Naive thymus-derived CD4-positive, alpha-beta T cell (primary cell): ENCODE results near the gene GBA2. TPM values are rescaled to one million over a fixed set of nuclear protein-coding genes. Genes with fewer than 3 reads are reported as not detected.

ENCODE experiments used
- ATAC-seq: fragments of 150-1000 bp; cut with Tn5 transposase; 2 replicates; pipeline ENCODE4 v1.10.0; 2021; ENCODE audit warnings: mild to moderate bottlenecking, moderate library complexity
- CTCF ChIA-PET: fragments of 350-600 bp; sonication (Branson Sonifier 250); formaldehyde crosslinking; loops from one replicate; lab custom pipeline; 2021; ENCODE audit warnings: antibody characterized with exemption; lab: Charles Lee
- POLR2A ChIA-PET: fragments of 350-600 bp; sonication (Branson Sonifier 250); formaldehyde crosslinking; loops from one replicate; lab custom pipeline; 2021; ENCODE audit warnings: antibody characterized with exemption, inconsistent platforms; lab: Charles Lee
- DNase-seq, 9 donors: peaks; one replicate each; pipeline versions ENCODE4 v3.0.0 to v3.0.0-alpha.2; 2020 to 2022; ENCODE audit warnings: mixed read lengths in 1 of 9
- H3K27ac ChIP-seq: one replicate; pipeline ENCODE4 v1.7.0; 2013; ENCODE audit warnings: mild to moderate bottlenecking, low read depth, low read length, moderate library complexity
- H3K27me3 ChIP-seq, 2 donors: one replicate each; pipeline ENCODE4 v1.7.0; 2013; ENCODE audit warnings: low read length in 2 of 2, mild to moderate bottlenecking in 2 of 2, moderate library complexity in 2 of 2; ENCODE audit not compliant: control insufficient read depth in 2 of 2, insufficient read depth in 2 of 2
- H3K36me3 ChIP-seq, 3 experiments: 1 replicate in 2 of 3; 2 replicates in 1 of 3; pipeline ENCODE4 v1.7.0; 2013; ENCODE audit warnings: low read length in 3 of 3, mild to moderate bottlenecking in 3 of 3, moderate library complexity in 1 of 3; ENCODE audit not compliant: insufficient read depth in 3 of 3, control insufficient read depth in 2 of 3
- H3K4me1 ChIP-seq, 2 donors: one replicate each; pipeline ENCODE4 v1.7.0; 2013; ENCODE audit warnings: low read length in 2 of 2, mild to moderate bottlenecking in 2 of 2, moderate library complexity in 1 of 2; ENCODE audit not compliant: control insufficient read depth in 2 of 2, insufficient read depth in 2 of 2
- H3K4me3 ChIP-seq: 2 replicates; pipeline ENCODE4 v1.7.0; 2013; ENCODE audit warnings: mild to moderate bottlenecking, low read length
- H3K9me3 ChIP-seq, 3 experiments: 1 replicate in 2 of 3; 2 replicates in 1 of 3; pipeline ENCODE4 v1.7.0; 2013; ENCODE audit warnings: low read length in 3 of 3; ENCODE audit not compliant: control insufficient read depth in 2 of 3
- H3K27ac Mint-ChIP-seq, 9 donors: one replicate each; pipeline ENCODE4 v1.8.0; 2020 to 2022; ENCODE audit warnings: mixed read lengths in 9 of 9, mild to moderate bottlenecking in 8 of 9, moderate library complexity in 5 of 9, inconsistent platforms in 2 of 9
- H3K27me3 Mint-ChIP-seq, 5 donors: one replicate each; pipeline ENCODE4 v1.8.0; 2021 to 2022; ENCODE audit warnings: mixed read lengths in 5 of 5, mild to moderate bottlenecking in 1 of 5
- H3K36me3 Mint-ChIP-seq, 5 donors: one replicate each; pipeline ENCODE4 v1.8.0; 2020 to 2022; ENCODE audit warnings: mixed read lengths in 5 of 5, mild to moderate bottlenecking in 3 of 5, inconsistent platforms in 1 of 5
- H3K4me1 Mint-ChIP-seq, 7 donors: one replicate each; pipeline ENCODE4 v1.8.0; 2020 to 2022; ENCODE audit warnings: mixed read lengths in 7 of 7, mild to moderate bottlenecking in 3 of 7, inconsistent platforms in 1 of 7
- H3K4me3 Mint-ChIP-seq, 10 donors: one replicate each; pipeline ENCODE4 v1.8.0; 2020 to 2022; ENCODE audit warnings: mild to moderate bottlenecking in 10 of 10, mixed read lengths in 10 of 10, moderate library complexity in 6 of 10, inconsistent platforms in 2 of 10
- H3K9me3 Mint-ChIP-seq, 11 donors: one replicate each; pipeline ENCODE4 v1.8.0; 2020 to 2022; ENCODE audit warnings: mixed read lengths in 11 of 11, mild to moderate bottlenecking in 4 of 11, inconsistent platforms in 1 of 11, moderate library complexity in 1 of 11
- intact Hi-C, 2 donors: fragments of 100-400 bp; cut with micrococcal nuclease; formaldehyde crosslinking; loops; one replicate each; pipeline ENCODE4 v1.15.1; 2023
- polyA plus RNA-seq, 2 donors: library from polyadenylated mRNA; unstranded; fragments of 300-500 nt; fragmentation: Illumina TruSeq; gene quantifications; one replicate each; pipeline ENCODE4 v1.2.3, GENCODE V29; 2021
- total RNA-seq, 6 experiments: library from RNA in 5 of 6; stranded (reverse) in 5 of 6; gene quantifications; 1 replicate in 5 of 6; 2 replicates in 1 of 6; pipeline ENCODE4 v1.2.3 and lab custom pipeline; 2021 to 2026

The GBA2 gene
- total and polyA plus RNA-seq, 7 experiments from 2014 or later = 18.0 to 55.4 (median 47.5) TPM

- H3K4me1 Mint-ChIP-seq = peaks cover 0 to 6% (median 3%) of the 10 kb centered on the region in 7 donors
- H3K27ac ChIP-seq = no peak overlapping the region
- no peaks in the 10 kb centered on the region for H3K9me3 ChIP-seq
- no peak overlapping the region for H3K4me3 Mint-ChIP-seq
- H3K9me3 Mint-ChIP-seq = no peaks in the 10 kb centered on the region
- H3K27me3 ChIP-seq = no peaks in the 10 kb centered on the region
- no peaks in the 10 kb centered on the region for H3K27me3 Mint-ChIP-seq
- DNase-seq (no peak), ATAC-seq (no peak)
- no peak overlapping the region for H3K4me3 ChIP-seq
- H3K27ac Mint-ChIP-seq = no peak overlapping the region
- intact Hi-C loops = no loop called here
- CTCF ChIA-PET = no interaction called here
- POLR2A ChIA-PET = no interaction called here
- peaks cover 9 to 45% (median 19%) of the 10 kb centered on the region in 5 donors for H3K36me3 Mint-ChIP-seq
- H3K4me1 ChIP-seq = no peaks in the 10 kb centered on the region
- H3K36me3 ChIP-seq = peaks cover 0 to 20% (median 0%) of the 10 kb centered on the region in 3 experiments
Observed at GRCh38 chr9:35783418-35783817, 34.4 kb upstream of the GBA2 start.

- Histone ChIP-seq H3K27me3 (no peaks in the 10 kb centered on the region), H3K27ac (no peak overlapping the region), H3K36me3 (peaks cover 0 to 15% (median 0%) of the 10 kb centered on the region in 3 experiments), H3K4me3 (no peak overlapping the region), H3K4me1 (no peaks in the 10 kb centered on the region), H3K9me3 (no peaks in the 10 kb centered on the region)
- ChIA-PET CTCF (interaction anchor here (1.1 kb wide), 1 partner anchor 24 kb away, joined by 5 read pairs; no protein-coding TSS in a partner anchor), POLR2A (no interaction called here)
- Mint-ChIP-seq H3K4me3 (no peak overlapping the region), H3K27me3 (no peaks in the 10 kb centered on the region), H3K4me1 (peaks cover 0 to 11% (median 4%) of the 10 kb centered on the region in 7 donors), H3K36me3 (peaks cover 9 to 41% (median 20%) of the 10 kb centered on the region in 5 donors), H3K9me3 (no peaks in the 10 kb centered on the region), H3K27ac (no peak overlapping the region)
- DNase-seq (no peak), ATAC-seq (no peak)
- intact Hi-C loops = no loop called here
Observed at GRCh38 chr9:35781066-35781465, 32.0 kb upstream of the GBA2 start.

GRCh38 chr9:35778496-35778895 lies 29.5 kb upstream of the GBA2 start:
- peaks cover 2 to 25% (median 10%) of the 10 kb centered on the region in 5 donors for H3K36me3 Mint-ChIP-seq
- H3K36me3 ChIP-seq = peaks cover 0 to 3% (median 0%) of the 10 kb centered on the region in 3 experiments
- no peak overlapping the region for H3K27ac ChIP-seq
- ChIA-PET POLR2A (interaction anchor here (0.6 to 0.8 kb wide), 2 partner anchors 27 to 136 kb away, joined by 3 read pairs; no protein-coding TSS in a partner anchor), CTCF (interaction anchor here (1.0 to 1.1 kb wide), 2 partner anchors 9 to 104 kb away, joined by 4 read pairs; no protein-coding TSS in a partner anchor)
- H3K9me3 ChIP-seq = no peaks in the 10 kb centered on the region
- no peaks in the 10 kb centered on the region for H3K9me3 Mint-ChIP-seq
- H3K27me3 ChIP-seq = no peaks in the 10 kb centered on the region
- no peaks in the 10 kb centered on the region for H3K27me3 Mint-ChIP-seq
- H3K4me3 Mint-ChIP-seq = no peak overlapping the region
- no peak for DNase-seq
- H3K4me1 ChIP-seq = no peaks in the 10 kb centered on the region
- peak overlapping the region in 2 of 9 donors; percentile 11 to 23 for H3K27ac Mint-ChIP-seq
- peaks cover 0 to 19% (median 4%) of the 10 kb centered on the region in 7 donors for H3K4me1 Mint-ChIP-seq
- ATAC-seq = no peak
- H3K4me3 ChIP-seq = no peak overlapping the region
- intact Hi-C loops = no loop called here

GRCh38 chr9:35776018-35776417 lies 27.0 kb upstream of the GBA2 start:
- Histone ChIP-seq H3K4me3 (no peak overlapping the region), H3K27ac (no peak overlapping the region), H3K36me3 (peaks cover 0 to 3% (median 0%) of the 10 kb centered on the region in 3 experiments), H3K27me3 (no peaks in the 10 kb centered on the region), H3K9me3 (no peaks in the 10 kb centered on the region), H3K4me1 (no peaks in the 10 kb centered on the region)
- ChIA-PET CTCF (interaction anchor here (0.6 to 0.8 kb wide), 2 partner anchors 45 to 117 kb away, joined by 3 to 4 read pairs; no protein-coding TSS in a partner anchor), POLR2A (interaction anchor here (1.4 kb wide), 1 partner anchor 36 kb away, joined by 4 read pairs; the partner anchor contains the start of gene SPAG8)
- ATAC-seq (no peak), DNase-seq (no peak)
- Mint-ChIP-seq H3K36me3 (peaks cover 0 to 17% (median 7%) of the 10 kb centered on the region in 5 donors), H3K27me3 (no peaks in the 10 kb centered on the region), H3K4me3 (no peak overlapping the region), H3K27ac (no peak overlapping the region), H3K4me1 (peaks cover 0 to 19% (median 3%) of the 10 kb centered on the region in 7 donors), H3K9me3 (no peaks in the 10 kb centered on the region)
- intact Hi-C loops = no loop called here

GRCh38 chr9:35774907-35775635 lies 26.0 kb upstream of the GBA2 start:
- H3K9me3 Mint-ChIP-seq = no peaks in the 10 kb centered on the region
- H3K4me1 ChIP-seq = no peaks in the 10 kb centered on the region
- H3K9me3 ChIP-seq = no peaks in the 10 kb centered on the region
- H3K27ac Mint-ChIP-seq = peak overlapping the region in 2 of 9 donors; percentile 58 to 80
- no peaks in the 10 kb centered on the region for H3K27me3 Mint-ChIP-seq
- no peak overlapping the region for H3K4me3 ChIP-seq
- H3K27ac ChIP-seq = no peak overlapping the region
- POLR2A ChIA-PET = interaction anchor here (1.4 kb wide), 1 partner anchor 37 kb away, joined by 4 read pairs; the partner anchor contains the start of gene SPAG8
- H3K36me3 ChIP-seq = peaks cover 0 to 3% (median 0%) of the 10 kb centered on the region in 3 experiments
- no peak for DNase-seq
- H3K36me3 Mint-ChIP-seq = peaks cover 0 to 10% (median 3%) of the 10 kb centered on the region in 5 donors
- H3K4me1 Mint-ChIP-seq = peaks cover 0 to 19% (median under 1%) of the 10 kb centered on the region in 7 donors
- ATAC-seq = no peak
- H3K4me3 Mint-ChIP-seq = no peak overlapping the region
- CTCF ChIA-PET = interaction anchor here (0.9 kb wide), 1 partner anchor 15 kb away, joined by 3 read pairs; no protein-coding TSS in a partner anchor
- no peaks in the 10 kb centered on the region for H3K27me3 ChIP-seq
- intact Hi-C loops = loop anchor here in 1 of 2 donors (2.0 kb wide), 1 partner anchor 18 kb away; no protein-coding TSS in a partner anchor

- Histone ChIP-seq H3K4me1 (no peaks in the 10 kb centered on the region), H3K4me3 (no peak overlapping the region), H3K27me3 (no peaks in the 10 kb centered on the region), H3K27ac (no peak overlapping the region), H3K9me3 (no peaks in the 10 kb centered on the region), H3K36me3 (peaks cover 0 to 3% (median 0%) of the 10 kb centered on the region in 3 experiments)
- CTCF ChIA-PET = interaction anchor here (0.6 kb wide), 1 partner anchor 16 kb away, joined by 3 read pairs; no protein-coding TSS in a partner anchor
- ATAC-seq = no peak
- intact Hi-C loops = no loop called here
- Mint-ChIP-seq H3K27me3 (no peaks in the 10 kb centered on the region), H3K27ac (no peak overlapping the region), H3K4me3 (no peak overlapping the region), H3K9me3 (no peaks in the 10 kb centered on the region), H3K36me3 (no peaks in the 10 kb centered on the region), H3K4me1 (peaks cover 0 to 24% (median 9%) of the 10 kb centered on the region in 7 donors)
- no peak for DNase-seq
- POLR2A ChIA-PET = interaction anchor here (1.2 kb wide), 1 partner anchor 17 kb away, joined by 3 read pairs; no protein-coding TSS in a partner anchor
Observed at GRCh38 chr9:35771943-35772342, 22.9 kb upstream of the GBA2 start.
